Measurements from ENCODE around the gene RASIP1.

DNA sequence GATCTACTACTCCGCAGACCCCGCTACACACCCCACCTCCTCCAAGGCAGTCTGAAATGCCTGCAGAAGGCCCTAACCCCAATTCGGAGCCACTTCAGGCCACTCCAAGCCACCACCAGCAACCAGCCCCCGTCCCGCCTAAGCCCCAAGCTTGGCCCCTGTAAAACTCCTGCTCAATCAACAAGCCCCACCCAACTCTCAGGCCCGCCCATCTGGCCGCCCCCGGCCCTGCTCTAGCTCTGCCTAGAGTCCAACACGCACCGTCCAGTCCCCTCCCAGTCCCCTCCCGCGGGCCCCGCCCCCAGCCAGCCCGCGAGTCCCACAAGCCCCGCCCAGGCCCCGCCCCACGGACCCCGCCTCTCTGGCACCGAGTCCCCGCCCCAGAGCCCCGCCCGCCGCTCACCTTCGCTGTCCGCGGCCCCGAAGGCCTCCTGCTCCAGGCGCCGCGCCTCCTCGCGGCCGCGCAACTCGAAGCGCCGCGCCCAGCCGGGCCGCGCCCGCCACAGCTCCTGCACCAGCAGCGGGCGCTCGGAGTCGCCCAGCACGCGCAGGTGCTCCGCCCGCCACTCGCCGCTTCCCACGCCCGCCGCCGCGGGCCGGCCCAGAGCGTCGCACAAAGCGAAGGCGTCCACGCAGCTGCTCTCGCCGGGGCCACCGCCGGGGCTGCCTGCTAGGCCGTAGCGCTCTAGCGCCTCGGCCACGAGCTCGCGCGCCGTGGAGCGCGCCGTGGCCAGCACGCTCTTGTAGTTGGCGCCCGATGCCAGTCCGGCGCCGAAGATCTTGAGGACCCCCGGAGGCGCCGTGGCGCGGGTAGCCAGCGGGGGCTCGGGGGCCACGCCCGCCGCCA lies 1.6 kb downstream of the RASIP1 start:
- TF ChIP-seq SP1 (IDR thresholded peaks at IDR 0.05) (no peak), NFRKB (IDR thresholded peaks at IDR 0.05) (no peak), HDGF (IDR thresholded peaks at IDR 0.05; ENCODE audit: borderline replicate concordance) (no peak), BHLHE40 (IDR thresholded peaks at IDR 0.05; ENCODE audit: borderline replicate concordance) (no peak), CTBP1 (IDR thresholded peaks at IDR 0.05; ENCODE audit: borderline replicate concordance) (no peak), SUZ12 (IDR thresholded peaks at IDR 0.05) (no peak), LEF1 (IDR thresholded peaks at IDR 0.05; ENCODE audit: borderline replicate concordance) (no peak; the same call in 1 of the 2 replicates), ZNF384 (IDR thresholded peaks at IDR 0.05) (no peak), FOXA1 (IDR thresholded peaks at IDR 0.05) (no peak), TARDBP (IDR thresholded peaks at IDR 0.05) (no peak), L3MBTL2 (conservative IDR thresholded peaks at IDR 0.05) (no peak), ARNT (IDR thresholded peaks at IDR 0.05) (0 out of 2 replicates have a peak, but pooled peaks have one; percentile 35)
- TF ChIP-seq, protein P1, sequence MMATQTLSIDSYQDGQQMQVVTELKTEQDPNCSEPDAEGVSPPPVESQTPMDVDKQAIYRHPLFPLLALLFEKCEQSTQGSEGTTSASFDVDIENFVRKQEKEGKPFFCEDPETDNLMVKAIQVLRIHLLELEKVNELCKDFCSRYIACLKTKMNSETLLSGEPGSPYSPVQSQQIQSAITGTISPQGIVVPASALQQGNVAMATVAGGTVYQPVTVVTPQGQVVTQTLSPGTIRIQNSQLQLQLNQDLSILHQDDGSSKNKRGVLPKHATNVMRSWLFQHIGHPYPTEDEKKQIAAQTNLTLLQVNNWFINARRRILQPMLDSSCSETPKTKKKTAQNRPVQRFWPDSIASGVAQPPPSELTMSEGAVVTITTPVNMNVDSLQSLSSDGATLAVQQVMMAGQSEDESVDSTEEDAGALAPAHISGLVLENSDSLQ (IDR thresholded peaks at IDR 0.05): no peak

Measured in HEK293T (cell line).